IPS-20b (cell line): ENCODE data around the gene P2RY1.

Experiments
- H3K27ac ChIP-seq: one replicate; pipeline ENCODE4 v1.5.1; 2013; ENCODE audit warnings: low read length
- H3K27me3 ChIP-seq: 2 replicates; pipeline ENCODE4 v1.6.1; 2013; ENCODE audit warnings: mild to moderate bottlenecking, low read length, inconsistent platforms; ENCODE audit not compliant: insufficient read depth
- H3K36me3 ChIP-seq: 2 replicates; pipeline ENCODE4 v1.6.1; 2013; ENCODE audit warnings: low read depth, mild to moderate bottlenecking, inconsistent platforms, low read length, moderate library complexity; ENCODE audit not compliant: insufficient read depth
- H3K4me1 ChIP-seq: 2 replicates; pipeline ENCODE4 v1.6.1; 2013; ENCODE audit warnings: mild to moderate bottlenecking, control low read depth, inconsistent platforms, low read length, moderate library complexity; ENCODE audit not compliant: insufficient read depth
- H3K4me3 ChIP-seq: 2 replicates; pipeline ENCODE4 v1.5.1; 2013; ENCODE audit warnings: mild to moderate bottlenecking, low read length, inconsistent platforms
- H3K9ac ChIP-seq: 2 replicates; pipeline ENCODE4 v1.6.1; 2013; ENCODE audit warnings: low read depth, mild to moderate bottlenecking, inconsistent platforms, low read length, moderate library complexity
- H3K9me3 ChIP-seq: 2 replicates; pipeline ENCODE4 v1.6.1; 2013; ENCODE audit warnings: mild to moderate bottlenecking, low read depth, low read length, inconsistent platforms; ENCODE audit not compliant: insufficient read depth

Gene P2RY1

DNA sequence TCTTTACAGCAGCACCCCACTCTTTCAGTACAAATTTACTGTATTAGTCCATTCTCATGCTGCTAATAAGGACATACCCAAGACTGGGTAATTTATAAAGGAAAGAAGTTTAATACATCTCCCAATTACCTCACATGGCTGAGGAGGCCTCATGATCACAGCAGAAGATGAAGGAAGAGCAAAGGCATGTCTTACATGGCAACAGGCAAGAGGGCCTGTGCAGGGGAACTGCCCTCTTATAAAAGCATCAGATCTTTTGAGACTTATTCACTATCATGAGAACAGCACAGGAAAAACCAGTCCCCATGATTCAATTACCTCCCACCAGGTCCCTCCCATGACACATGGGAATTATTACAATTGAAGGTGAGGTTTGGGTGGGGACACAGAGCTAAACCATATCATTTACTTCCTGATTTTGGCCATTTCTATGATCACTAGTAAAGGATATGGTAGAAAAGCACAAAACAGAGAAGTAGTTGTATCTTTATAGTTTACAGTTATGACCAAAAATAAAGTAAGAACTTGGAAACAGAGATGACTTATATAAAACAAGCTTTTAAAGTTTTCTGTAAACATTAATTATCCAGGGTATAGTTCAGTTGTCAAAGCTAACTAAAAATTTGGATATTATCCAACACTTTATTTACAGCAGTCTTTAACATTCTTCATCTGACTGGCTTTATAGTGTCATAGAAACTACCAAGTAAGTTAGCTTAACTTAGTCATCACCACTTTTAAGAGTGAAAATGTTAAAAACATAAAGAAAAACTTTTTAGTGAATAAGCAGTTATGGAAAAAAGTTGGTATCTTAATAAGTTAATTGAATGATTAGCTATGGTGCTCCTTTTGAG lies 40.2 kb downstream of the P2RY1 start:
- H3K9me3 ChIP-seq: peaks cover 7% of the 10 kb centered on the region; the same call in 1 of the 2 replicates
- H3K9ac ChIP-seq: no peak overlapping the region
- H3K27me3 ChIP-seq: no peaks in the 10 kb centered on the region
- H3K27ac ChIP-seq: no peak overlapping the region
- no peaks in the 10 kb centered on the region for H3K36me3 ChIP-seq
- H3K4me3 ChIP-seq: no peak overlapping the region
- H3K4me1 ChIP-seq: no peaks in the 10 kb centered on the region

- Histone ChIP-seq H3K4me1 (no peaks in the 10 kb centered on the region), H3K27me3 (no peaks in the 10 kb centered on the region), H3K9ac (no peak overlapping the region), H3K27ac (no peak overlapping the region), H3K4me3 (no peak overlapping the region), H3K36me3 (no peaks in the 10 kb centered on the region), H3K9me3 (peaks cover 3% of the 10 kb centered on the region; the same call in 1 of the 2 replicates)
Measured at GRCh38 chr3:152879130-152879789, 44.3 kb downstream of the P2RY1 start.

GRCh38 chr3:152879790-152880174 lies 44.9 kb downstream of the P2RY1 start:
- Histone ChIP-seq H3K36me3 (no peaks in the 10 kb centered on the region), H3K9me3 (no peaks in the 10 kb centered on the region)

DNA sequence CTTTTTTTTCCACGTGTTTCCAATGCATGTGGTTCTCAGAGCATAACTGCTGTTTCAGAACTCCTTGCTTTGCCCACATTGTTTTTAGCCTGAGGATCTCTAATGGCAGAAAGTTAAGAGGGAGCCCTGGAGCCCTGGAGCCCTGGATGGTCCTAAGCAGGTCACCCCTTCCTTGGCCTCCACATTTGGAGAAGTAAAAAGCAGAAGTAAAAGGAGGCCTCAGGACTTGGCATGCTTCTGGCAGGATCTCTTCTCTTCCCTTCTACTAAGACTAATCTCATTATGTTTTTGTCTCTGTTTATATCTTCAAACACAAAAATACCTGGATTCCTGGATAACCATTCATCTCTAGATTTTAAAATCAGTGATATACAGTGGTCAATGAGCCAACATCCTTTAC lies 50.1 kb downstream of the P2RY1 start:
- H3K9ac ChIP-seq: no peak overlapping the region
- no peak overlapping the region for H3K4me3 ChIP-seq
- H3K9me3 ChIP-seq: no peaks in the 10 kb centered on the region
- no peaks in the 10 kb centered on the region for H3K36me3 ChIP-seq
- no peaks in the 10 kb centered on the region for H3K27me3 ChIP-seq
- no peaks in the 10 kb centered on the region for H3K4me1 ChIP-seq
- no peak overlapping the region for H3K27ac ChIP-seq

More at GRCh38 chr3:152879790-152880174, 44.9 kb downstream of the P2RY1 start:
- Histone ChIP-seq H3K4me3 (no peak overlapping the region), H3K9ac (no peak overlapping the region), H3K27me3 (no peaks in the 10 kb centered on the region), H3K4me1 (no peaks in the 10 kb centered on the region), H3K27ac (no peak overlapping the region)
